Endothelial cell (in vitro differentiated cells): ENCODE results near the gene ERO1A. TPM values are rescaled to one million over a fixed set of nuclear protein-coding genes. Genes with fewer than 3 reads are reported as not detected.
A peak's percentile ranks its signal among the peaks of the same experiment; 100 is the strongest.

Experiments
- DNase-seq: peaks from one replicate; pipeline ENCODE4 v3.0.0; 2021; ENCODE audit warnings: low spot score
- H3K27ac Mint-ChIP-seq: one replicate; pipeline ENCODE4 v1.8.0; 2021; ENCODE audit warnings: mixed read lengths, inconsistent platforms; ENCODE audit not compliant: unreplicated experiment
- H3K27me3 Mint-ChIP-seq: one replicate; pipeline ENCODE4 v1.8.0; 2021; ENCODE audit warnings: mild to moderate bottlenecking, moderate library complexity, mixed read lengths, inconsistent platforms; ENCODE audit not compliant: unreplicated experiment
- H3K36me3 Mint-ChIP-seq: one replicate; pipeline ENCODE4 v1.8.0; 2021; ENCODE audit warnings: mild to moderate bottlenecking, low read depth, mixed read lengths, inconsistent platforms; ENCODE audit not compliant: unreplicated experiment
- H3K4me1 Mint-ChIP-seq: one replicate; pipeline ENCODE4 v1.8.0; 2021; ENCODE audit warnings: mild to moderate bottlenecking, mixed read lengths, inconsistent platforms; ENCODE audit not compliant: unreplicated experiment
- H3K4me3 Mint-ChIP-seq: one replicate; pipeline ENCODE4 v1.8.0; 2021; ENCODE audit warnings: mild to moderate bottlenecking, mixed read lengths, inconsistent platforms; ENCODE audit not compliant: unreplicated experiment
- H3K9me3 Mint-ChIP-seq: one replicate; pipeline ENCODE4 v1.8.0; 2021; ENCODE audit warnings: mixed read lengths, inconsistent platforms; ENCODE audit not compliant: unreplicated experiment
- CTCF ChIP-seq: fragments of 200-600 bp; sonication (generic); IDR thresholded peaks from one replicate; pipeline ENCODE4 v1.5.0; 2021; ENCODE audit warnings: antibody characterized with exemption; ENCODE audit not compliant: unreplicated experiment
- total RNA-seq: library from RNA; stranded (reverse); fragmentation: NEBNext Ultra II Directional; extraction: Animal tissue kit (Norgen Biotek cat#: 25700); gene quantifications from one replicate; pipeline ENCODE4 v1.2.1, GENCODE V29; 2021; ENCODE audit not compliant: unreplicated experiment

Gene ERO1A
- total RNA-seq, 1 donor from 2014 or later: 32.2 TPM

GRCh38 chr14:52700701-52701172 lies 5.4 kb upstream of the ERO1A start:
- peaks cover 1% of the 10 kb centered on the region for H3K27me3 Mint-ChIP-seq
- H3K36me3 Mint-ChIP-seq: no peaks in the 10 kb centered on the region
- no peak overlapping the region for H3K4me3 Mint-ChIP-seq
- no peak for DNase-seq
- no peaks in the 10 kb centered on the region for H3K9me3 Mint-ChIP-seq
- TF ChIP-seq CTCF: no peak
- no peak overlapping the region for H3K27ac Mint-ChIP-seq
- H3K4me1 Mint-ChIP-seq: no peaks in the 10 kb centered on the region

GRCh38 chr14:52694761-52695480 lies 437 bp downstream of the ERO1A start:
- TF ChIP-seq CTCF: no peak
- no peaks in the 10 kb centered on the region for H3K36me3 Mint-ChIP-seq
- peaks cover 7% of the 10 kb centered on the region for H3K4me1 Mint-ChIP-seq
- DNase-seq: peak; percentile 21
- peak overlapping the region; percentile 79 for H3K27ac Mint-ChIP-seq
- peaks cover 4% of the 10 kb centered on the region for H3K27me3 Mint-ChIP-seq
- peak overlapping the region; percentile 100 for H3K4me3 Mint-ChIP-seq
- H3K9me3 Mint-ChIP-seq: no peaks in the 10 kb centered on the region

- no peak for TF ChIP-seq CTCF
- Mint-ChIP-seq H3K27ac (no peak overlapping the region), H3K27me3 (peaks cover 4% of the 10 kb centered on the region), H3K4me3 (no peak overlapping the region), H3K4me1 (peaks cover 7% of the 10 kb centered on the region), H3K9me3 (no peaks in the 10 kb centered on the region), H3K36me3 (no peaks in the 10 kb centered on the region)
- DNase-seq: no peak
Observed at GRCh38 chr14:52693532-52693931, 1.8 kb downstream of the ERO1A start.

GRCh38 chr14:52693036-52693435 lies 2.3 kb downstream of the ERO1A start:
- Mint-ChIP-seq H3K4me1 (peaks cover 7% of the 10 kb centered on the region), H3K27me3 (peaks cover 4% of the 10 kb centered on the region), H3K4me3 (no peak overlapping the region), H3K36me3 (no peaks in the 10 kb centered on the region), H3K27ac (no peak overlapping the region), H3K9me3 (no peaks in the 10 kb centered on the region)
- no peak for DNase-seq
- TF ChIP-seq CTCF: no peak

- no peak for TF ChIP-seq CTCF
- H3K4me1 Mint-ChIP-seq: peaks cover 7% of the 10 kb centered on the region
- H3K4me3 Mint-ChIP-seq: no peak overlapping the region
- DNase-seq: no peak
- no peak overlapping the region for H3K27ac Mint-ChIP-seq
- no peaks in the 10 kb centered on the region for H3K36me3 Mint-ChIP-seq
- no peaks in the 10 kb centered on the region for H3K9me3 Mint-ChIP-seq
- H3K27me3 Mint-ChIP-seq: peaks cover 4% of the 10 kb centered on the region
Observed at GRCh38 chr14:52692248-52692962, 3.0 kb downstream of the ERO1A start.
